T-helper 17 cell (primary cell): ENCODE data around the gene XPO1. TPM values are rescaled to one million over a fixed set of nuclear protein-coding genes. Genes with fewer than 3 reads are reported as not detected.
"Not testable (repeated sequence)": the region's sequence is repeated elsewhere in the genome, so short reads cannot be mapped to it uniquely, and the experiment has no call there.

Source experiments
- ATAC-seq: fragments of 150-1000 bp; cut with Tn5 transposase; 2 replicates; pipeline ENCODE4 v1.10.0; 2021; ENCODE audit warnings: mild to moderate bottlenecking, moderate library complexity
- DNase-seq, 3 donors: peaks; one replicate each; pipeline versions ENCODE4 v3.0.0 to v3.0.0-alpha.2; 2020 to 2021
- H3K9me3 ChIP-seq: one replicate; pipeline ENCODE4 v1.7.0; 2013; ENCODE audit warnings: low read length, mild to moderate bottlenecking; ENCODE audit not compliant: control insufficient read depth, poor library complexity, severe bottlenecking
- H3K27ac Mint-ChIP-seq: one replicate; pipeline ENCODE4 v1.8.0; 2022; ENCODE audit warnings: mild to moderate bottlenecking, moderate library complexity, mixed read lengths
- H3K27me3 Mint-ChIP-seq: one replicate; pipeline ENCODE4 v1.8.0; 2022; ENCODE audit warnings: mixed read lengths
- H3K36me3 Mint-ChIP-seq: one replicate; pipeline ENCODE4 v1.8.0; 2022; ENCODE audit warnings: low read depth, mixed read lengths
- H3K4me1 Mint-ChIP-seq: one replicate; pipeline ENCODE4 v1.8.0; 2022; ENCODE audit warnings: mild to moderate bottlenecking, mixed read lengths
- H3K4me3 Mint-ChIP-seq: one replicate; pipeline ENCODE4 v1.8.0; 2022; ENCODE audit warnings: mild to moderate bottlenecking, moderate library complexity, mixed read lengths
- total RNA-seq, 4 donors: library from RNA in 2 of 4; stranded (reverse) in 2 of 4; gene quantifications; one replicate each; pipeline ENCODE4 v1.2.3 and lab custom pipeline; 2022 to 2026

Gene XPO1
- total RNA-seq, 2 donors from 2014 or later: 110 to 121 TPM

GRCh38 chr2:61454383-61454782 is 83.8 kb downstream of the XPO1 start:
- ATAC-seq (no peak), DNase-seq (no peak)
- Mint-ChIP-seq H3K4me1 (peaks cover 35% of the 10 kb centered on the region), H3K27me3 (no peaks in the 10 kb centered on the region), H3K27ac (peak overlapping the region; percentile 65), H3K36me3 (no peaks in the 10 kb centered on the region), H3K4me3 (no peak overlapping the region)
- no peaks in the 10 kb centered on the region for H3K9me3 ChIP-seq

- ATAC-seq (no peak), DNase-seq (no peak)
- no peaks in the 10 kb centered on the region for H3K9me3 ChIP-seq
- Mint-ChIP-seq H3K4me1 (peaks cover 27% of the 10 kb centered on the region), H3K36me3 (no peaks in the 10 kb centered on the region), H3K27ac (no peak overlapping the region), H3K4me3 (no peak overlapping the region), H3K27me3 (no peaks in the 10 kb centered on the region)
These were observed 85.8 kb downstream of the XPO1 start for GRCh38 chr2:61452392-61452791.

GRCh38 chr2:61451178-61451577 is 87.0 kb downstream of the XPO1 start:
- Mint-ChIP-seq H3K4me3 (no peak overlapping the region), H3K4me1 (peaks cover 22% of the 10 kb centered on the region)
- ATAC-seq: no peak

GRCh38 chr2:61450144-61450543 is 88.0 kb downstream of the XPO1 start:
- Mint-ChIP-seq H3K4me3 (no peak overlapping the region), H3K27ac (no peak overlapping the region)
- DNase-seq: no peak

More at GRCh38 chr2:61451178-61451577, 87.0 kb downstream of the XPO1 start:
- Mint-ChIP-seq H3K27ac (no peak overlapping the region), H3K36me3 (no peaks in the 10 kb centered on the region), H3K27me3 (no peaks in the 10 kb centered on the region)
- no peaks in the 10 kb centered on the region for H3K9me3 ChIP-seq
- DNase-seq: no peak

GRCh38 chr2:61448229-61448628 is 89.9 kb downstream of the XPO1 start:
- ATAC-seq (no peak), DNase-seq (no peak)
- Mint-ChIP-seq H3K27me3 (no peaks in the 10 kb centered on the region), H3K4me1 (peaks cover 25% of the 10 kb centered on the region), H3K4me3 (no peak overlapping the region), H3K27ac (no peak overlapping the region), H3K36me3 (peaks cover 2% of the 10 kb centered on the region)
- H3K9me3 ChIP-seq: no peaks in the 10 kb centered on the region

More at GRCh38 chr2:61450144-61450543, 88.0 kb downstream of the XPO1 start:
- Mint-ChIP-seq H3K36me3 (no peaks in the 10 kb centered on the region), H3K4me1 (peaks cover 15% of the 10 kb centered on the region), H3K27me3 (no peaks in the 10 kb centered on the region)
- no peaks in the 10 kb centered on the region for H3K9me3 ChIP-seq
- ATAC-seq: no peak

- peaks cover 32% of the 10 kb centered on the region for H3K4me1 Mint-ChIP-seq
These were observed 91.2 kb downstream of the XPO1 start for GRCh38 chr2:61446971-61447370.

GRCh38 chr2:61443342-61444041 is 94.7 kb downstream of the XPO1 start:
- peaks cover 34% of the 10 kb centered on the region for H3K4me1 Mint-ChIP-seq
- DNase-seq: no peak
- H3K4me3 Mint-ChIP-seq: no peak overlapping the region

More at GRCh38 chr2:61446971-61447370, 91.2 kb downstream of the XPO1 start:
- not testable (repeated sequence) for H3K36me3 Mint-ChIP-seq, H3K4me3 Mint-ChIP-seq, H3K9me3 ChIP-seq, H3K27ac Mint-ChIP-seq, H3K27me3 Mint-ChIP-seq, ATAC-seq, DNase-seq

GRCh38 chr2:61439241-61440002 is 98.7 kb downstream of the XPO1 start:
- H3K4me3 Mint-ChIP-seq: no peak overlapping the region
- H3K36me3 Mint-ChIP-seq: peaks cover 5% of the 10 kb centered on the region
- no peak for DNase-seq

More at GRCh38 chr2:61443342-61444041, 94.7 kb downstream of the XPO1 start:
- Mint-ChIP-seq H3K27ac (peak overlapping the region; percentile 53), H3K27me3 (no peaks in the 10 kb centered on the region), H3K36me3 (peaks cover 2% of the 10 kb centered on the region)
- ATAC-seq: peak; percentile 56
- no peaks in the 10 kb centered on the region for H3K9me3 ChIP-seq

GRCh38 chr2:61438670-61439069 is 99.5 kb downstream of the XPO1 start:
- DNase-seq (no peak), ATAC-seq (no peak)
- Mint-ChIP-seq H3K27me3 (no peaks in the 10 kb centered on the region), H3K4me3 (no peak overlapping the region), H3K36me3 (peaks cover 5% of the 10 kb centered on the region), H3K27ac (peak overlapping the region; percentile 49), H3K4me1 (peaks cover 42% of the 10 kb centered on the region)
- H3K9me3 ChIP-seq: no peaks in the 10 kb centered on the region

More at GRCh38 chr2:61439241-61440002, 98.7 kb downstream of the XPO1 start:
- no peak for ATAC-seq
- Mint-ChIP-seq H3K27me3 (no peaks in the 10 kb centered on the region), H3K27ac (no peak overlapping the region), H3K4me1 (peaks cover 39% of the 10 kb centered on the region)
- no peaks in the 10 kb centered on the region for H3K9me3 ChIP-seq

- no peak for DNase-seq
- no peak overlapping the region for H3K27ac Mint-ChIP-seq
- no peak overlapping the region for H3K4me3 Mint-ChIP-seq
- H3K27me3 Mint-ChIP-seq: no peaks in the 10 kb centered on the region
- H3K9me3 ChIP-seq: no peaks in the 10 kb centered on the region
- ATAC-seq: no peak
- H3K36me3 Mint-ChIP-seq: peaks cover 3% of the 10 kb centered on the region
- peaks cover 37% of the 10 kb centered on the region for H3K4me1 Mint-ChIP-seq
These were observed 101.0 kb downstream of the XPO1 start for GRCh38 chr2:61437170-61437569.

- DNase-seq (no peak), ATAC-seq (no peak)
- Mint-ChIP-seq H3K36me3 (peaks cover 3% of the 10 kb centered on the region), H3K4me3 (no peak overlapping the region), H3K4me1 (peaks cover 30% of the 10 kb centered on the region), H3K27ac (no peak overlapping the region), H3K27me3 (no peaks in the 10 kb centered on the region)
- no peaks in the 10 kb centered on the region for H3K9me3 ChIP-seq
These were observed 102.1 kb downstream of the XPO1 start for GRCh38 chr2:61436092-61436491.

GRCh38 chr2:61435291-61435690 is 102.9 kb downstream of the XPO1 start:
- Mint-ChIP-seq H3K27ac (peak overlapping the region; percentile 17), H3K27me3 (no peaks in the 10 kb centered on the region), H3K4me3 (no peak overlapping the region), H3K36me3 (peaks cover 3% of the 10 kb centered on the region), H3K4me1 (peaks cover 30% of the 10 kb centered on the region)
- no peaks in the 10 kb centered on the region for H3K9me3 ChIP-seq
- no peak for ATAC-seq
- no peak for DNase-seq

- peak; percentile 38 for ATAC-seq
- no peak for DNase-seq
- peaks cover 3% of the 10 kb centered on the region for H3K36me3 Mint-ChIP-seq
- no peak overlapping the region for H3K4me3 Mint-ChIP-seq
- H3K27me3 Mint-ChIP-seq: no peaks in the 10 kb centered on the region
- H3K4me1 Mint-ChIP-seq: peaks cover 30% of the 10 kb centered on the region
- H3K27ac Mint-ChIP-seq: peak overlapping the region; percentile 68
- no peaks in the 10 kb centered on the region for H3K9me3 ChIP-seq
These were observed 103.8 kb downstream of the XPO1 start for GRCh38 chr2:61434314-61434713.
